HepG2 (cell line): ENCODE data around the gene PLEKHG4. TPM values are rescaled to one million over a fixed set of nuclear protein-coding genes. Genes with fewer than 3 reads are reported as not detected.

Source experiments
- AKAP8 ChIP-seq: sonication (generic); formaldehyde crosslinking; IDR thresholded peaks from 2 replicates; pipeline ENCODE4 v1.5.1; 2020; ENCODE audit warnings: mild to moderate bottlenecking, missing genetic modification reagents
- DPF2 ChIP-seq: sonication (generic); formaldehyde crosslinking; IDR thresholded peaks from 2 replicates; pipeline ENCODE4 v1.4.0; 2020; ENCODE audit warnings: mild to moderate bottlenecking, low read depth, missing genetic modification reagents, borderline replicate concordance
- FIP1L1 ChIP-seq: fragments of 200-400 bp; formaldehyde crosslinking; IDR thresholded peaks from 2 replicates; pipeline ENCODE4 v1.6.1; 2018; ENCODE audit warnings: low read depth, mild to moderate bottlenecking, low read length, moderate library complexity, borderline replicate concordance; ENCODE audit not compliant: insufficient read depth
- FLYWCH1 ChIP-seq: sonication (generic); formaldehyde crosslinking; IDR thresholded peaks from 2 replicates; pipeline ENCODE4 v1.8.1; 2023; ENCODE audit warnings: mild to moderate bottlenecking, missing genetic modification reagents
- FOXA3 ChIP-seq: IDR thresholded peaks from 2 replicates; pipeline ENCODE4 v1.6.1; 2016; ENCODE audit warnings: missing genetic modification reagents, missing compliant biosample characterization
- HMGA1 ChIP-seq: sonication (generic); formaldehyde crosslinking; conservative IDR thresholded peaks from 2 replicates; pipeline ENCODE4 v1.4.0; 2020; ENCODE audit warnings: missing genetic modification reagents
- KLF11 ChIP-seq: IDR thresholded peaks from 2 replicates; pipeline ENCODE4 v1.6.1; 2016; ENCODE audit warnings: missing compliant biosample characterization
- MBNL3 ChIP-seq: fragments of 250-450 bp; sonication (Bioruptor Pico); conservative IDR thresholded peaks from 2 replicates; pipeline ENCODE4 v1.8.0; 2022; ENCODE audit warnings: mild to moderate bottlenecking, inconsistent platforms
- MXD4 ChIP-seq: IDR thresholded peaks from 2 replicates; pipeline ENCODE4 v1.6.1; 2016; ENCODE audit warnings: mild to moderate bottlenecking, missing biosample characterization, missing genetic modification reagents
- ONECUT2 ChIP-seq: sonication (generic); formaldehyde crosslinking; IDR thresholded peaks from 2 replicates; pipeline ENCODE4 v1.4.0; 2020; ENCODE audit warnings: missing genetic modification reagents
- REPIN1 ChIP-seq: sonication (generic); formaldehyde crosslinking; IDR thresholded peaks from 2 replicates; pipeline ENCODE4 v1.8.0; 2022; ENCODE audit warnings: missing genetic modification reagents, low read depth, mild to moderate bottlenecking, borderline replicate concordance
- SETDB1 ChIP-seq: sonication (generic); formaldehyde crosslinking; IDR thresholded peaks from 2 replicates; pipeline ENCODE4 v1.5.1; 2020; ENCODE audit warnings: missing genetic modification reagents, mild to moderate bottlenecking, borderline replicate concordance
- YEATS2 ChIP-seq: sonication (generic); formaldehyde crosslinking; IDR thresholded peaks from 2 replicates; pipeline ENCODE4 v1.4.0; 2020; ENCODE audit warnings: missing genetic modification reagents, borderline replicate concordance
- ZNF343 ChIP-seq: sonication (generic); formaldehyde crosslinking; IDR thresholded peaks from 2 replicates; pipeline ENCODE4 v1.4.0; 2020; ENCODE audit warnings: mild to moderate bottlenecking, missing genetic modification reagents
- ZNF703 ChIP-seq: sonication (generic); formaldehyde crosslinking; IDR thresholded peaks from 2 replicates; pipeline ENCODE4 v1.5.1; 2020; ENCODE audit warnings: missing genetic modification reagents, mild to moderate bottlenecking, moderate library complexity, borderline replicate concordance
- ZNF709 ChIP-seq: sonication (generic); formaldehyde crosslinking; IDR thresholded peaks from 2 replicates; pipeline ENCODE4 v1.5.0; 2020; ENCODE audit warnings: mild to moderate bottlenecking, missing genetic modification reagents
- ZNF839 ChIP-seq: sonication (generic); formaldehyde crosslinking; IDR thresholded peaks from 2 replicates; pipeline ENCODE4 v1.4.0; 2020; ENCODE audit warnings: missing genetic modification reagents, mild to moderate bottlenecking, borderline replicate concordance
- polyA plus RNA-seq, 8 experiments: library from polyadenylated mRNA; depleted of rRNA in 3 of 8; stranded (reverse) in 7 of 8; unstranded in 1 of 8; fragments of >200 nt; fragmentation: Illumina TruSeq in 4 of 8; extraction: Trizol in 4 of 8; gene quantifications; 2 replicates each; pipeline versions ENCODE4 v1.2.1 to v1.2.3, GENCODE V29; 2011 to 2016; ENCODE audit warnings: low read depth in 4 of 8, missing spikeins in 1 of 8, mixed read lengths in 1 of 8; ENCODE audit not compliant: insufficient read depth in 1 of 8
- total RNA-seq, 5 experiments: library from RNA; depleted of rRNA; stranded (reverse); fragments of >200 nt; fragmentation: Illumina TruSeq; extraction: Trizol; gene quantifications; 2 replicates each; pipeline ENCODE4 v1.2.3, GENCODE V29; 2016; ENCODE audit warnings: low read depth in 1 of 5
- TF ChIP-seq, protein P1 (sequence below): conservative IDR thresholded peaks from 2 replicates; pipeline ENCODE4 v1.6.1; 2018; ENCODE audit warnings: missing genetic modification reagents
- TF ChIP-seq, protein P2 (sequence below): IDR thresholded peaks from 2 replicates; pipeline ENCODE4 v1.6.1; 2018; ENCODE audit warnings: missing genetic modification reagents
- TF ChIP-seq, protein P3 (sequence below): sonication (generic); formaldehyde crosslinking; IDR thresholded peaks from 2 replicates; pipeline ENCODE4 v1.4.0; 2020; ENCODE audit warnings: mild to moderate bottlenecking, missing genetic modification reagents, borderline replicate concordance
- TF ChIP-seq, protein P4 (sequence below): sonication (generic); formaldehyde crosslinking; IDR thresholded peaks from 2 replicates; pipeline ENCODE4 v1.8.0; 2022; ENCODE audit warnings: mild to moderate bottlenecking, missing genetic modification reagents

The PLEKHG4 gene
- total and polyA plus RNA-seq, 2 of the 13 experiments (the other 11 are each of a cell fraction or from before 2014, with no cell fraction given), result 7.1 to 13.6 TPM

DNA sequence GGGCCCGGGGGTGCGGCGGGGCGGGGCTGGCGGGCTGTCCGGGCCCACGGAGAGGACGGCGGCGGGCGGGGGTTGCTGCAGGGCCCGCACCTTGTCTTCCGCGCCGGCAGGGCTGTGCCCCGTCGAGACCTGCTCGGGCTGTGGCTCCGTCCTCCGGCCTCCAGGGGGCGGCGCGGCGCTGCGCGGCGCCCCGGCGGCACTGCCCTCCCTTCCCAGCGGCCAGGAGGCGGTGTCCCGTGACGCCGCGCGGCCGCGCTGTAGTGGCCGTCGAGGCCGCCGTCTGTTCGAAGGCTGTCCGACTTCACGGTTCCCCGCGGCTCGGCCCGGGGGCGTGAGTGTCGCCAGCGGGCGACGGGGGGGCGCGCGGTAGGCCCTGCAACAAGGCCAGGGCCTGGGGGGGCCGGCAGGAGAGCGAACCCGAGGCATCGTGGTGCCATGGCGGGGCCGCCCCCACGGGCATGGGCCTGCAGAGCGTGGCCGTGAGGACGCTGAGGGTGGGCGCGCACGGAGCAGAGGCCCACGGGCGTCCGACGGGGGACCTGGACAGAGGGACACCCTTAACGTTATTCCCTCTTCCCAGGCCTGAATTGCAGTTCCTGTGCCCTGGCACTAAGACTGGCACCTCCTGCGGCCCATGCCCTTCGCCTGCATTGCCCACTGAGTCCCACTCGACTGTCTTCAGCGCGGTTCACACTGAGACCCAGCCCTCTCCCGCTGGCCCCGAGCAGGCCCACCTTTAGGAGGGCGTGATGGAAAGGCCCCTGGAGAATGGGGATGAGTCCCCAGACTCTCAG lies at the start of gene PLEKHG4 (continued):
- no peak for TF ChIP-seq ONECUT2 (CRISPR knock-in tag)
- TF ChIP-seq ZNF703 (CRISPR knock-in tag), result no peak
- TF ChIP-seq KLF11, result no peak; the same call in 1 of the 2 replicates
- peak; percentile 93; the same call in 1 of the 2 replicates for TF ChIP-seq ZNF709 (CRISPR knock-in tag)
- no peak for TF ChIP-seq FLYWCH1 (CRISPR knock-in tag)
- no peak for TF ChIP-seq MBNL3
- TF ChIP-seq ZNF343 (CRISPR knock-in tag), result peak; percentile 52; the same call in 1 of the 2 replicates
- peak; percentile 41; the same call in 1 of the 2 replicates for TF ChIP-seq FOXA3 (CRISPR knock-in tag)
- no peak for TF ChIP-seq DPF2 (CRISPR knock-in tag)
- TF ChIP-seq, protein P1, sequence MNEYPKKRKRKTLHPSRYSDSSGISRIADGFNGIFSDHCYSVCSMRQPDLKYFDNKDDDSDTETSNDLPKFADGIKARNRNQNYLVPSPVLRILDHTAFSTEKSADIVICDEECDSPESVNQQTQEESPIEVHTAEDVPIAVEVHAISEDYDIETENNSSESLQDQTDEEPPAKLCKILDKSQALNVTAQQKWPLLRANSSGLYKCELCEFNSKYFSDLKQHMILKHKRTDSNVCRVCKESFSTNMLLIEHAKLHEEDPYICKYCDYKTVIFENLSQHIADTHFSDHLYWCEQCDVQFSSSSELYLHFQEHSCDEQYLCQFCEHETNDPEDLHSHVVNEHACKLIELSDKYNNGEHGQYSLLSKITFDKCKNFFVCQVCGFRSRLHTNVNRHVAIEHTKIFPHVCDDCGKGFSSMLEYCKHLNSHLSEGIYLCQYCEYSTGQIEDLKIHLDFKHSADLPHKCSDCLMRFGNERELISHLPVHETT (CRISPR knock-in tag), result 0 out of 2 replicates have a peak, but pooled peaks have one; percentile 30
- no peak for TF ChIP-seq YEATS2 (CRISPR knock-in tag)
- TF ChIP-seq REPIN1 (CRISPR knock-in tag), result peak; percentile 52; the same call in 1 of the 2 replicates
- TF ChIP-seq SETDB1, result 0 out of 2 replicates have a peak, but pooled peaks have one; percentile 73
- TF ChIP-seq MXD4 (CRISPR knock-in tag), result peak; percentile 76
- TF ChIP-seq AKAP8 (CRISPR knock-in tag), result no peak
- TF ChIP-seq, protein P2, sequence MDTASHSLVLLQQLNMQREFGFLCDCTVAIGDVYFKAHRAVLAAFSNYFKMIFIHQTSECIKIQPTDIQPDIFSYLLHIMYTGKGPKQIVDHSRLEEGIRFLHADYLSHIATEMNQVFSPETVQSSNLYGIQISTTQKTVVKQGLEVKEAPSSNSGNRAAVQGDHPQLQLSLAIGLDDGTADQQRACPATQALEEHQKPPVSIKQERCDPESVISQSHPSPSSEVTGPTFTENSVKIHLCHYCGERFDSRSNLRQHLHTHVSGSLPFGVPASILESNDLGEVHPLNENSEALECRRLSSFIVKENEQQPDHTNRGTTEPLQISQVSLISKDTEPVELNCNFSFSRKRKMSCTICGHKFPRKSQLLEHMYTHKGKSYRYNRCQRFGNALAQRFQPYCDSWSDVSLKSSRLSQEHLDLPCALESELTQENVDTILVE (CRISPR knock-in tag), result peak; percentile 82; the same call in 1 of the 2 replicates
- no peak for TF ChIP-seq ZNF839 (CRISPR knock-in tag)
- TF ChIP-seq, protein P3, sequence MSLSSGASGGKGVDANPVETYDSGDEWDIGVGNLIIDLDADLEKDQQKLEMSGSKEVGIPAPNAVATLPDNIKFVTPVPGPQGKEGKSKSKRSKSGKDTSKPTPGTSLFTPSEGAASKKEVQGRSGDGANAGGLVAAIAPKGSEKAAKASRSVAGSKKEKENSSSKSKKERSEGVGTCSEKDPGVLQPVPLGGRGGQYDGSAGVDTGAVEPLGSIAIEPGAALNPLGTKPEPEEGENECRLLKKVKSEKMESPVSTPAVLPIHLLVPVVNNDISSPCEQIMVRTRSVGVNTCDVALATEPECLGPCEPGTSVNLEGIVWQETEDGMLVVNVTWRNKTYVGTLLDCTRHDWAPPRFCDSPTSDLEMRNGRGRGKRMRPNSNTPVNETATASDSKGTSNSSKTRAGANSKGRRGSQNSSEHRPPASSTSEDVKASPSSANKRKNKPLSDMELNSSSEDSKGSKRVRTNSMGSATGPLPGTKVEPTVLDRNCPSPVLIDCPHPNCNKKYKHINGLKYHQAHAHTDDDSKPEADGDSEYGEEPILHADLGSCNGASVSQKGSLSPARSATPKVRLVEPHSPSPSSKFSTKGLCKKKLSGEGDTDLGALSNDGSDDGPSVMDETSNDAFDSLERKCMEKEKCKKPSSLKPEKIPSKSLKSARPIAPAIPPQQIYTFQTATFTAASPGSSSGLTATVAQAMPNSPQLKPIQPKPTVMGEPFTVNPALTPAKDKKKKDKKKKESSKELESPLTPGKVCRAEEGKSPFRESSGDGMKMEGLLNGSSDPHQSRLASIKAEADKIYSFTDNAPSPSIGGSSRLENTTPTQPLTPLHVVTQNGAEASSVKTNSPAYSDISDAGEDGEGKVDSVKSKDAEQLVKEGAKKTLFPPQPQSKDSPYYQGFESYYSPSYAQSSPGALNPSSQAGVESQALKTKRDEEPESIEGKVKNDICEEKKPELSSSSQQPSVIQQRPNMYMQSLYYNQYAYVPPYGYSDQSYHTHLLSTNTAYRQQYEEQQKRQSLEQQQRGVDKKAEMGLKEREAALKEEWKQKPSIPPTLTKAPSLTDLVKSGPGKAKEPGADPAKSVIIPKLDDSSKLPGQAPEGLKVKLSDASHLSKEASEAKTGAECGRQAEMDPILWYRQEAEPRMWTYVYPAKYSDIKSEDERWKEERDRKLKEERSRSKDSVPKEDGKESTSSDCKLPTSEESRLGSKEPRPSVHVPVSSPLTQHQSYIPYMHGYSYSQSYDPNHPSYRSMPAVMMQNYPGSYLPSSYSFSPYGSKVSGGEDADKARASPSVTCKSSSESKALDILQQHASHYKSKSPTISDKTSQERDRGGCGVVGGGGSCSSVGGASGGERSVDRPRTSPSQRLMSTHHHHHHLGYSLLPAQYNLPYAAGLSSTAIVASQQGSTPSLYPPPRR, result no peak
- TF ChIP-seq, protein P4, sequence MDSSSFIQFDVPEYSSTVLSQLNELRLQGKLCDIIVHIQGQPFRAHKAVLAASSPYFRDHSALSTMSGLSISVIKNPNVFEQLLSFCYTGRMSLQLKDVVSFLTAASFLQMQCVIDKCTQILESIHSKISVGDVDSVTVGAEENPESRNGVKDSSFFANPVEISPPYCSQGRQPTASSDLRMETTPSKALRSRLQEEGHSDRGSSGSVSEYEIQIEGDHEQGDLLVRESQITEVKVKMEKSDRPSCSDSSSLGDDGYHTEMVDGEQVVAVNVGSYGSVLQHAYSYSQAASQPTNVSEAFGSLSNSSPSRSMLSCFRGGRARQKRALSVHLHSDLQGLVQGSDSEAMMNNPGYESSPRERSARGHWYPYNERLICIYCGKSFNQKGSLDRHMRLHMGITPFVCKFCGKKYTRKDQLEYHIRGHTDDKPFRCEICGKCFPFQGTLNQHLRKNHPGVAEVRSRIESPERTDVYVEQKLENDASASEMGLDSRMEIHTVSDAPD (CRISPR knock-in tag), result no peak
- no peak for TF ChIP-seq FIP1L1
- TF ChIP-seq HMGA1, result no peak
